PC-3 (cell line): ENCODE measurements around the gene CCDC28B. TPM values are rescaled to one million over a fixed set of nuclear protein-coding genes. Genes with fewer than 3 reads are reported as not detected.

Experiments
- ATAC-seq: fragments of 200-7000 bp; cut with Tn5 transposase; 2 replicates; pipeline ENCODE4 v1.9.1; 2020; ENCODE audit warnings: mild to moderate bottlenecking, moderate library complexity
- BruUV-seq: library from RNA; stranded (reverse); fragments of 400-500 nt; replicated peaks from 2 replicates; lab custom pipeline; 2021; lab: Mats Ljungman, UMichigan
- CTCF ChIA-PET: fragments of 300-600 bp; sonication (Branson Sonifier 250); formaldehyde crosslinking; loops from one replicate; lab custom pipeline; 2022; ENCODE audit warnings: antibody characterized with exemption; lab: Charles Lee
- POLR2A ChIA-PET: fragments of 300-600 bp; sonication (Branson Sonifier 250); formaldehyde crosslinking; loops from one replicate; lab custom pipeline; 2022; ENCODE audit warnings: antibody characterized with exemption; ENCODE audit not compliant: unreplicated experiment; lab: Charles Lee
- DNase-seq: peaks from one replicate; pipeline ENCODE4 v3.0.0-alpha.2; 2015
- H2AFZ ChIP-seq: fragments of 300-600 bp; sonication (generic); 2 replicates; pipeline ENCODE4 v1.6.0; 2016; ENCODE audit warnings: antibody characterized with exemption, low read length
- H3F3A ChIP-seq: fragments of 300-600 bp; sonication (generic); one replicate; pipeline ENCODE4 v1.6.0; 2017; ENCODE audit warnings: antibody characterized with exemption, low read length, control low read depth, mild to moderate bottlenecking; ENCODE audit not compliant: unreplicated experiment
- H3K27ac ChIP-seq: fragments of 300-600 bp; sonication (generic); 2 replicates; pipeline ENCODE4 v1.5.1; 2016; ENCODE audit warnings: mild to moderate bottlenecking, low read length
- H3K27me3 ChIP-seq: fragments of 300-600 bp; sonication (generic); 2 replicates; pipeline ENCODE4 v1.6.1; 2016; ENCODE audit warnings: low read length, mixed read lengths
- H3K36me3 ChIP-seq: fragments of 300-600 bp; sonication (generic); 2 replicates; pipeline ENCODE4 v1.6.1; 2016; ENCODE audit warnings: low read depth, mixed run types, low read length, mixed read lengths
- H3K4me1 ChIP-seq: fragments of 300-600 bp; sonication (generic); 2 replicates; pipeline ENCODE4 v1.5.1; 2016; ENCODE audit warnings: low read length; ENCODE audit not compliant: insufficient read depth
- H3K4me2 ChIP-seq: fragments of 300-600 bp; sonication (generic); 2 replicates; pipeline ENCODE4 v1.6.0; 2016; ENCODE audit warnings: low read length
- H3K4me3 ChIP-seq: fragments of 300-600 bp; sonication (generic); 2 replicates; pipeline ENCODE4 v1.5.1; 2016; ENCODE audit warnings: mild to moderate bottlenecking, low read length, mixed read lengths
- H3K79me2 ChIP-seq: fragments of 300-600 bp; sonication (generic); 2 replicates; pipeline ENCODE4 v1.6.1; 2017; ENCODE audit warnings: low read length, mixed read lengths
- H3K9ac ChIP-seq: fragments of 300-600 bp; sonication (generic); 2 replicates; pipeline ENCODE4 v1.6.0; 2016; ENCODE audit warnings: mild to moderate bottlenecking, low read length
- H3K9me2 ChIP-seq: fragments of 300-600 bp; sonication (generic); replicated peaks from 2 replicates; pipeline ENCODE4 v1.6.1; 2016; ENCODE audit warnings: mixed run types, low read length, mixed read lengths
- H3K9me3 ChIP-seq: fragments of 300-600 bp; sonication (generic); 2 replicates; pipeline ENCODE4 v1.6.1; 2016; ENCODE audit warnings: low read length, mixed read lengths
- H4K20me1 ChIP-seq: fragments of 300-600 bp; sonication (generic); 2 replicates; pipeline ENCODE4 v1.6.1; 2016; ENCODE audit warnings: low read length, mixed read lengths
- CTCF ChIP-seq: fragments of 300-600 bp; sonication (generic); conservative IDR thresholded peaks from 2 replicates; pipeline ENCODE4 v1.5.1; 2017; ENCODE audit warnings: antibody characterized with exemption, low read depth, mild to moderate bottlenecking, low read length
- EZH2phosphoT487 ChIP-seq: fragments of 300-600 bp; sonication (generic); IDR thresholded peaks from 2 replicates; pipeline ENCODE4 v1.6.1; 2018; ENCODE audit warnings: mild to moderate bottlenecking, antibody characterized with exemption, low read length, borderline replicate concordance
- intact Hi-C: fragments of 100-400 bp; cut with micrococcal nuclease; formaldehyde crosslinking; loops from 2 replicates; pipeline ENCODE4 v1.9.0; 2023
- total RNA-seq: library from RNA; depleted of rRNA; stranded (reverse); fragments of >200 nt; gene quantifications from 2 replicates; pipeline ENCODE4 v1.2.3, GENCODE V29; 2014

The CCDC28B gene
- total RNA-seq, 1 experiment from 2014 or later = 4.7 TPM

GRCh38 chr1:32247983-32248889 lies 47.8 kb downstream of the CCDC28B start:
- H3K4me3 ChIP-seq = peak overlapping the region; percentile 28; the same call in 1 of the 2 replicates
- H2AFZ ChIP-seq = peak overlapping the region; percentile 63
- CTCF ChIA-PET = interaction anchor here (0.6 to 1.7 kb wide), 3 partner anchors 32 to 68 kb away, joined by 4 to 13 read pairs (median 5); no protein-coding TSS in a partner anchor

GRCh38 chr1:32249831-32250525 lies 49.6 kb downstream of the CCDC28B start:
- Histone ChIP-seq H3K9me2 (no peaks in the 10 kb centered on the region), H3K79me2 (no peaks in the 10 kb centered on the region), H3K9ac (no peak overlapping the region), H3K27me3 (no peaks in the 10 kb centered on the region), H3F3A (no peaks in the 10 kb centered on the region), H4K20me1 (no peaks in the 10 kb centered on the region), H2AFZ (no peak overlapping the region), H3K4me2 (no peak overlapping the region), H3K27ac (no peak overlapping the region), H3K4me1 (peaks cover 16% of the 10 kb centered on the region; the same call in 1 of the 2 replicates), H3K36me3 (no peaks in the 10 kb centered on the region), H3K9me3 (no peaks in the 10 kb centered on the region), H3K4me3 (no peak overlapping the region)
- intact Hi-C loops = no loop called here
- POLR2A ChIA-PET = no interaction called here
- ATAC-seq = no peak
- CTCF ChIA-PET = no interaction called here
- BruUV-seq = no TSS peak
- TF ChIP-seq CTCF = no peak
- TF ChIP-seq EZH2phosphoT487 = no peak
- DNase-seq = no peak

More at GRCh38 chr1:32247983-32248889, 47.8 kb downstream of the CCDC28B start:
- no peak for TF ChIP-seq EZH2phosphoT487
- TF ChIP-seq CTCF = peak; percentile 79
- H3K79me2 ChIP-seq = no peaks in the 10 kb centered on the region
- no peaks in the 10 kb centered on the region for H3K9me3 ChIP-seq
- H3F3A ChIP-seq = no peaks in the 10 kb centered on the region
- H3K4me2 ChIP-seq = peak overlapping the region; percentile 41
- H3K36me3 ChIP-seq = no peaks in the 10 kb centered on the region
- H3K9me2 ChIP-seq = no peaks in the 10 kb centered on the region
- peak; percentile 69 for DNase-seq
- BruUV-seq = no TSS peak
- H3K27ac ChIP-seq = no peak overlapping the region
- POLR2A ChIA-PET = interaction anchor here (0.9 kb wide), 1 partner anchor 69 kb away, joined by 7 read pairs; the partner anchor contains the start of gene TXLNA
- H3K4me1 ChIP-seq = peaks cover 16% of the 10 kb centered on the region; the same call in 1 of the 2 replicates
- no peak overlapping the region for H3K9ac ChIP-seq
- peak; percentile 53 for ATAC-seq
- H3K27me3 ChIP-seq = no peaks in the 10 kb centered on the region
- H4K20me1 ChIP-seq = no peaks in the 10 kb centered on the region
- intact Hi-C loops = no loop called here
